Cardiac muscle cell (in vitro differentiated cells and primary cell): ENCODE measurements around the gene GNRHR. TPM values are rescaled to one million over a fixed set of nuclear protein-coding genes. Genes with fewer than 3 reads are reported as not detected.
A peak's percentile ranks its signal among the peaks of the same experiment; 100 is the strongest.

ENCODE experiments used
- DNase-seq, 2 donors: peaks; one replicate each; pipeline versions ENCODE4 v3.0.0 to v3.0.0-alpha.2; 2010 to 2017; ENCODE audit warnings: low read depth in 1 of 2, low spot score in 1 of 2
- H3K27ac ChIP-seq: fragments of 200-600 bp; sonication (generic); 2 replicates; pipeline ENCODE4 v1.5.1; 2016
- H3K27me3 ChIP-seq: fragments of 200-600 bp; sonication (generic); 2 replicates; pipeline ENCODE4 v1.6.0; 2016; ENCODE audit warnings: control low read depth
- H3K36me3 ChIP-seq: fragments of 200-600 bp; sonication (generic); 2 replicates; pipeline ENCODE4 v1.5.1; 2016; ENCODE audit warnings: control low read depth
- H3K4me1 ChIP-seq: fragments of 200-600 bp; sonication (generic); 2 replicates; pipeline ENCODE4 v1.8.1; 2017; ENCODE audit warnings: low read depth, mild to moderate bottlenecking, mixed run types
- H3K4me3 ChIP-seq: fragments of 200-600 bp; sonication (generic); 2 replicates; pipeline ENCODE4 v1.5.1; 2016; ENCODE audit warnings: mild to moderate bottlenecking
- H3K9me3 ChIP-seq: fragments of 200-600 bp; sonication (generic); 2 replicates; pipeline ENCODE4 v1.5.1; 2017; ENCODE audit warnings: low read depth, mild to moderate bottlenecking, control low read depth
- polyA plus RNA-seq: library from polyadenylated mRNA; unstranded; fragments of >200 nt; fragmentation: Nextera tagmentation; extraction: Ambion mirVana; gene quantifications from 2 replicates; pipeline ENCODE4 v1.2.1, GENCODE V29; 2016
- total RNA-seq: library from RNA; depleted of rRNA; stranded (reverse); fragments of >200 nt; gene quantifications from 2 replicates; pipeline ENCODE4 v1.2.3, GENCODE V29; 2016
- TF ChIP-seq, protein P1 (sequence below): IDR thresholded peaks from 2 replicates; pipeline ENCODE4 v1.5.1; 2012; ENCODE audit warnings: low read depth, mild to moderate bottlenecking, low read length

The GNRHR gene
- total and polyA plus RNA-seq, 2 experiments from 2014 or later: 0.22 TPM; not detected in 1

DNA sequence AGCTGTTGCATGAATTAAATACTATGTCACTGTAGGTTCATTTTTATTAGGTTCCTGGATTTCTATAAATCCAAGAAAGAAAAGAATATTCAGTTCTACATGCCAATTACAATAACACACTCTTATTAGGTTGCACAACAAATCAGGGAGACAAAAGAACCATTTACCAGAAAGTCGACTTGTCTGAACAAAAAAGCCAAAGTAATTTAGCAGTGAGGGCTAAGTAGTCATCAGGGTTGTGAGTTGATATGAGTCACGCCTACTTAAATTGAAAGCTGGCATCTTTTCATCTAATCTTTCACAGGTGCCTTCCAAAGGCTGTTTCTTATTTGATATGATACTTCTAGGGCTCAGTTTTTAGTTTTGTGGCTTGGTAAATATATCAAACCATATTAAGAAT lies 25.4 kb upstream of the GNRHR start:
- H3K36me3 ChIP-seq: no peaks in the 10 kb centered on the region
- H3K9me3 ChIP-seq: no peaks in the 10 kb centered on the region
- DNase-seq: no peak
- no peak overlapping the region for H3K4me3 ChIP-seq
- TF ChIP-seq, protein P1, sequence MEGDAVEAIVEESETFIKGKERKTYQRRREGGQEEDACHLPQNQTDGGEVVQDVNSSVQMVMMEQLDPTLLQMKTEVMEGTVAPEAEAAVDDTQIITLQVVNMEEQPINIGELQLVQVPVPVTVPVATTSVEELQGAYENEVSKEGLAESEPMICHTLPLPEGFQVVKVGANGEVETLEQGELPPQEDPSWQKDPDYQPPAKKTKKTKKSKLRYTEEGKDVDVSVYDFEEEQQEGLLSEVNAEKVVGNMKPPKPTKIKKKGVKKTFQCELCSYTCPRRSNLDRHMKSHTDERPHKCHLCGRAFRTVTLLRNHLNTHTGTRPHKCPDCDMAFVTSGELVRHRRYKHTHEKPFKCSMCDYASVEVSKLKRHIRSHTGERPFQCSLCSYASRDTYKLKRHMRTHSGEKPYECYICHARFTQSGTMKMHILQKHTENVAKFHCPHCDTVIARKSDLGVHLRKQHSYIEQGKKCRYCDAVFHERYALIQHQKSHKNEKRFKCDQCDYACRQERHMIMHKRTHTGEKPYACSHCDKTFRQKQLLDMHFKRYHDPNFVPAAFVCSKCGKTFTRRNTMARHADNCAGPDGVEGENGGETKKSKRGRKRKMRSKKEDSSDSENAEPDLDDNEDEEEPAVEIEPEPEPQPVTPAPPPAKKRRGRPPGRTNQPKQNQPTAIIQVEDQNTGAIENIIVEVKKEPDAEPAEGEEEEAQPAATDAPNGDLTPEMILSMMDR: no peak
- H3K27ac ChIP-seq: no peak overlapping the region
- H3K27me3 ChIP-seq: no peaks in the 10 kb centered on the region
- peaks cover 8% of the 10 kb centered on the region for H3K4me1 ChIP-seq

- TF ChIP-seq, protein P1: no peak
- Histone ChIP-seq H3K36me3 (no peaks in the 10 kb centered on the region), H3K4me3 (no peak overlapping the region), H3K9me3 (no peaks in the 10 kb centered on the region), H3K4me1 (peaks cover 8% of the 10 kb centered on the region), H3K27ac (peak overlapping the region; percentile 8), H3K27me3 (no peaks in the 10 kb centered on the region)
- DNase-seq: peak in 1 of 2 donors; percentile 26
These were observed 22.6 kb upstream of the GNRHR start for GRCh38 chr4:67776746-67777145.

DNA sequence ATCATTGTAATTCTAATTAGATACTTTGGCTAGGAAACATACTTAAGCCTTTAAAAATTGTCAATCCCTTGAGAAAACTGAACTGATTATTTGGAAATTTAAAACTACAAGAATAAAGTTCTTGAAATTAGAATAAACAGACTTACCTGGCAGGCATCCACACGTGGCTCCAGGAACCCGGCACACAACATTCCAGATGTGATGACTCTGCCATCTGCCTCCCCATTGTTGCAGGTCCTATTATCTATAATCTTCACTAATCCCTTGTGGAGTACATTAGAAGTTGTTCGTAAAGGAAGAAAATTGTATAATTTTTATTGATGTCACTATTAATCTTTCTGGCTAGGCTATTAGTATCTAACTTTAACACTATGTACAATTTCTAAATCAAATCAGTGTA lies 16.2 kb upstream of the GNRHR start:
- no peaks in the 10 kb centered on the region for H3K36me3 ChIP-seq
- no peaks in the 10 kb centered on the region for H3K4me1 ChIP-seq
- no peaks in the 10 kb centered on the region for H3K9me3 ChIP-seq
- H3K27ac ChIP-seq: no peak overlapping the region
- no peak for DNase-seq
- H3K27me3 ChIP-seq: no peaks in the 10 kb centered on the region
- no peak overlapping the region for H3K4me3 ChIP-seq
- TF ChIP-seq, protein P1: no peak

GRCh38 chr4:67765928-67766327 lies 11.7 kb upstream of the GNRHR start:
- H3K36me3 ChIP-seq: no peaks in the 10 kb centered on the region
- TF ChIP-seq, protein P1: no peak
- H3K9me3 ChIP-seq: no peaks in the 10 kb centered on the region
- H3K27ac ChIP-seq: no peak overlapping the region
- no peaks in the 10 kb centered on the region for H3K27me3 ChIP-seq
- H3K4me3 ChIP-seq: no peak overlapping the region
- H3K4me1 ChIP-seq: peaks cover 3% of the 10 kb centered on the region
- no peak for DNase-seq

DNA sequence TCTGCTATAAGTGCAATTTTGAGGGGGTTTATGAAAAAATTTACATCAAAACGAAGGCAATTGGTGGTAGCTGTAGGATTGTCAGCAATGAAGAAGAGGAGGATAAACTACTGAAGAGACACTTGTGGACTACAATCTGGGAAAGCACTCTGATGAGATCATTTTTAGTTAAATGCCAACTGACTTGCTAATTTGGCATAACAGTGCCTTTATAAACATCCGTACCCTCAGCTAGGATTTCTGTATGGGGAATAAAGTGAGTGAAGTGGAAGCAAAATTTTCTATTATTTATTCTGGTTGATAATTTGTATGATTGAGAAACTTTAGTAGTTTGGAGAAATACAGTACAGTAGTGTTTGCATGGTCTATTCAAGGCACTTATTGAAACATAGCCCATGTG lies 11.2 kb upstream of the GNRHR start:
- TF ChIP-seq, protein P1: no peak
- DNase-seq: no peak
- Histone ChIP-seq H3K4me1 (peaks cover 3% of the 10 kb centered on the region), H3K27me3 (no peaks in the 10 kb centered on the region), H3K36me3 (no peaks in the 10 kb centered on the region), H3K4me3 (no peak overlapping the region), H3K9me3 (no peaks in the 10 kb centered on the region), H3K27ac (no peak overlapping the region)

GRCh38 chr4:67764183-67764582 lies 10.0 kb upstream of the GNRHR start:
- TF ChIP-seq, protein P1: no peak
- no peak overlapping the region for H3K27ac ChIP-seq
- H3K36me3 ChIP-seq: no peaks in the 10 kb centered on the region
- H3K4me3 ChIP-seq: no peak overlapping the region
- no peaks in the 10 kb centered on the region for H3K9me3 ChIP-seq
- no peaks in the 10 kb centered on the region for H3K27me3 ChIP-seq
- H3K4me1 ChIP-seq: peaks cover 3% of the 10 kb centered on the region
- no peak for DNase-seq
